Bronchial epithelial cell (primary cell): Measurements from ENCODE around the gene SNRPA1. TPM values are rescaled to one million over a fixed set of nuclear protein-coding genes. Genes with fewer than 3 reads are reported as not detected.

ENCODE experiments used
- DNase-seq: peaks from one replicate; pipeline ENCODE4 v3.0.0-alpha.2; 2010; ENCODE audit warnings: low read depth
- FAIRE-seq: peaks from 2 replicates; lab custom pipeline; 2011; peaks lifted over from hg19 to GRCh38; lab: Jason Lieb, UNC
- H3K27me3 ChIP-seq: 2 replicates; pipeline ENCODE4 v1.5.1; 2011; ENCODE audit warnings: low read length; ENCODE audit not compliant: control insufficient read depth, insufficient read depth
- H3K36me3 ChIP-seq: 2 replicates; pipeline ENCODE4 v1.5.1; 2011; ENCODE audit warnings: low read length; ENCODE audit not compliant: control insufficient read depth, insufficient read depth
- H3K4me3 ChIP-seq: 2 replicates; pipeline ENCODE4 v1.5.1; 2011; ENCODE audit warnings: mild to moderate bottlenecking, low read depth, low read length, control low read depth
- CTCF ChIP-seq: IDR thresholded peaks from 2 replicates; pipeline ENCODE4 v1.5.1; 2011; ENCODE audit warnings: mild to moderate bottlenecking, moderate library complexity, low read length, control low read depth, inconsistent platforms; ENCODE audit not compliant: insufficient read depth, severe bottlenecking
- total RNA-seq: library from RNA; depleted of rRNA; stranded (reverse); fragments of >200 nt; gene quantifications from 2 replicates; pipeline ENCODE4 v1.2.1, GENCODE V29; 2014

The SNRPA1 gene
- total RNA-seq, 1 donor from 2014 or later: 21.6 TPM

DNA sequence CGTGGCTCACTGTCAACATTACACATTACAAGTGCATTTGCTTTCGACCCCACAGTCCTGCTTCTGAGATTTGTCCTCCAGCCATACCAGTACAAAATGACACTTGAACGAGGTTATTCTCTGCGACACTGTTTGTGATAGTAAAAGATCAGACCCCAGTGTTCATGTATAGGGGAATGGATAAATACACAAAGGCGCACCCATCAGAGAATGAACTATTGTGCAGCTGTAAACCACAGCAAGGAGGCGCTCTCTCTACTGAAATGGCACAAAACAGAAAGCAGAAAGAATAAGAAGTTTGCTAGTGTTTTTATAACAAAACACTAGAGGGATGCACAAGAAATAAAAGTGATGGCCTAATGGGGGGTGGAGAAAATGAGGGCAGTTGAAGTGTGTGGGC is 38.3 kb downstream of the SNRPA1 start:
- no peaks in the 10 kb centered on the region for H3K27me3 ChIP-seq
- no peak for DNase-seq
- no peaks in the 10 kb centered on the region for H3K36me3 ChIP-seq
- no peak for FAIRE-seq
- TF ChIP-seq CTCF: peak; percentile 28
- no peak overlapping the region for H3K4me3 ChIP-seq

GRCh38 chr15:101255615-101256241 is 39.3 kb downstream of the SNRPA1 start:
- DNase-seq (no peak), FAIRE-seq (no peak)
- no peaks in the 10 kb centered on the region for H3K27me3 ChIP-seq
- TF ChIP-seq CTCF: no peak
- H3K4me3 ChIP-seq: no peak overlapping the region
- H3K36me3 ChIP-seq: no peaks in the 10 kb centered on the region

DNA sequence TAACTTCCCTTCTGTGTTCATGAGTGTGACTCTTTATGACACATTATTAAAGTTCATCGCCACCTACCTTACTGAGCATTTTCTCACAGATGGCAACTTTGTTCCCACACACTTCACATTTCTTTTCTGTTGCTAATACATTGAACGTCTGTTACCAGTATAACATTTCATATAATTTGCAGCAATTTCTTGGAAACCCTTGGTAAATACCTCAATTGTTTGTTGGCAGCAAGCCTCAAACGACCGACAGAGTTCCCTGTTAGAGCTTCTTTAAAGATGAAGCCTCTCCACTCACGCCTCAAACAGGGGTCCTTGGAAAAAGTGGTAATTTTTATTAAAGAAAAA is 40.0 kb downstream of the SNRPA1 start:
- Histone ChIP-seq H3K4me3 (no peak overlapping the region), H3K27me3 (no peaks in the 10 kb centered on the region), H3K36me3 (no peaks in the 10 kb centered on the region)
- no peak for TF ChIP-seq CTCF
- DNase-seq (no peak), FAIRE-seq (no peak)

- FAIRE-seq: no peak
Measured at GRCh38 chr15:101254157-101255050, 40.6 kb downstream of the SNRPA1 start.

DNA sequence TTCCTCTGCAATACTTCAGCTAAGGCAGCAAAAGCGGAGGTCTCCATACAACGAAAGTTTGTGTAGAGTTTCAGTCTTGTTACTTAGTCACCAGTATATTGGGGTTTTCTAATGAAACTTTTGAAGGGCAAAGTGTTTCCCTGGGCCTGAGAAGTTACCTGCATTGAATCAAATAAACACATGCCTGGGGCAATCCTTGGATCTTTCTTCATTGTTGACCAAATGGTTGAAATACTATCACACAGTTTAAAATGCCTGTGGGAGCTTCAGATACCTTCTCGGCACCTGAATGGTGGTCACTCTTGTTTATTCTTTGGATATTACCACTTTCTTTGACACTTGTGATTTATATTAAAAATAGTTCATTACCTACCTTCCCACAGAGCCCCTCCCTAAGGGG is 42.2 kb downstream of the SNRPA1 start:
- DNase-seq (no peak), FAIRE-seq (no peak)
- Histone ChIP-seq H3K36me3 (peaks cover 2% of the 10 kb centered on the region), H3K27me3 (no peaks in the 10 kb centered on the region), H3K4me3 (peak overlapping the region; percentile 61)
- no peak for TF ChIP-seq CTCF

More at GRCh38 chr15:101254157-101255050, 40.6 kb downstream of the SNRPA1 start:
- H3K4me3 ChIP-seq: no peak overlapping the region
- H3K27me3 ChIP-seq: no peaks in the 10 kb centered on the region
- TF ChIP-seq CTCF: no peak
- H3K36me3 ChIP-seq: no peaks in the 10 kb centered on the region
- no peak for DNase-seq
